ENCODE measurements around the gene DOCK4.

DNA sequence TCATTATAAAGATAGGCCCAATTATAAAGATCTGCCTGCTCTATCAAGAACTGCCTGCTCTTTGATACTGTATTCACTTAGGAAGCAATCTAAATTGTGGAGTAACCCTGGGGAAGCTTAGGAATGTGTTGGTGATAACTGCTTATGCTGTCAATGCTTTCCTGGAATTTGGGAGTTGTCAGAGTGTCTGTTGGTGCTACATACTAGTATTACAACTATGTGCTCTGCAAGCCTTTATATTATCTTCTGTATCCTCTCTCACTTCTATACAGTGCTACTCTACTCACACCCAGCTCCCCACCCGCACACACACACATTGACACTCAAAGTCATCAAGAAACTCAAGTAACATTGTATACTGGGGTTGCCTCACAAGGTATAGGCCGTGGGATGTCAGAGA lies 6.4 kb upstream of the DOCK4 start:
- TF ChIP-seq, protein P1, sequence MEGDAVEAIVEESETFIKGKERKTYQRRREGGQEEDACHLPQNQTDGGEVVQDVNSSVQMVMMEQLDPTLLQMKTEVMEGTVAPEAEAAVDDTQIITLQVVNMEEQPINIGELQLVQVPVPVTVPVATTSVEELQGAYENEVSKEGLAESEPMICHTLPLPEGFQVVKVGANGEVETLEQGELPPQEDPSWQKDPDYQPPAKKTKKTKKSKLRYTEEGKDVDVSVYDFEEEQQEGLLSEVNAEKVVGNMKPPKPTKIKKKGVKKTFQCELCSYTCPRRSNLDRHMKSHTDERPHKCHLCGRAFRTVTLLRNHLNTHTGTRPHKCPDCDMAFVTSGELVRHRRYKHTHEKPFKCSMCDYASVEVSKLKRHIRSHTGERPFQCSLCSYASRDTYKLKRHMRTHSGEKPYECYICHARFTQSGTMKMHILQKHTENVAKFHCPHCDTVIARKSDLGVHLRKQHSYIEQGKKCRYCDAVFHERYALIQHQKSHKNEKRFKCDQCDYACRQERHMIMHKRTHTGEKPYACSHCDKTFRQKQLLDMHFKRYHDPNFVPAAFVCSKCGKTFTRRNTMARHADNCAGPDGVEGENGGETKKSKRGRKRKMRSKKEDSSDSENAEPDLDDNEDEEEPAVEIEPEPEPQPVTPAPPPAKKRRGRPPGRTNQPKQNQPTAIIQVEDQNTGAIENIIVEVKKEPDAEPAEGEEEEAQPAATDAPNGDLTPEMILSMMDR (IDR thresholded peaks at IDR 0.05; ENCODE audit: insufficient read depth, low read length, poor library complexity, severe bottlenecking) = no peak
- TF ChIP-seq EZH2phosphoT487 (conservative IDR thresholded peaks at IDR 0.05; ENCODE audit: low read length) = no peak
